GM13976 (cell line): ENCODE measurements around the gene SHH.

Source experiments
- DNase-seq: peaks from one replicate; pipeline ENCODE4 v3.0.0; 2012; ENCODE audit warnings: low spot score
- in situ Hi-C: fragments of 300-500 bp; cut with MboI; formaldehyde crosslinking; loops from one replicate; pipeline ENCODE4 v1.12.0; 2022; ENCODE audit warnings: low sequenced_read_pairs, mixed read lengths, inconsistent platforms; ENCODE audit not compliant: unreplicated experiment
- TF ChIP-seq, protein P1 (sequence below): IDR thresholded peaks from 2 replicates; pipeline ENCODE4 v1.5.1; 2012; ENCODE audit warnings: borderline replicate concordance, mild to moderate bottlenecking; ENCODE audit not compliant: insufficient read depth; ENCODE audit errors: extremely low read depth, missing control alignments, control extremely low read depth

Gene SHH

DNA sequence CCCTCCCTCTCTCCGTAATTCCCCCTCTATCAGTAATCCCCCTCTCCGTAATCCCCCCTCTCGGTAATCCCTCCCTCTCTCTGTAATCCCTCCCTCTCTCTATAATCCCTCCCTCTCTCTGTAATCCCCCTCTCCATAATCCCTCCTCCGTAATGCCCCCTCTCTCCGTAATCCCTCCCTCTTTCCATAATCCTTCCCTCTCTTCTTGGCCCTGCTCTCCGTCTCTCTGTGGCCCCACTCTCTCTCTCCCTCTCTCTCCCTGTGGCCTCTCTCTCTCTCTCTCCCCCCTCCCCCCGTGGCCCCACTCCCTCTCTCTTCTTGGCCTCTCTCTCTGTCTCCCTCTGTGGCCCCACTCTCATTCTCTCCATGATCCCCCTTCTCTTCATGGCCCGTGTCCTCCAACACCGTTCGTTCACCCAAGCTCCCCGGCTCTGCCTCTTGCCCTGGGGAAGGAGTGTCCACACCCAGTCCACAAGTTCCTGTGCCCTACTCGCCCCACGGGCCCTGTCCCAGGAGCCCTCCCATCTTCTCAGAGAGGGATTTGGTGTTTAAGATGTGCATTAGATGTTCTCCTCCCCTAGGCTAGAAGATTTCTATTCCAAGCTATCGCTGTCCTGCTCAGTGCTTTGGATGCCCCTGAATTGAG is 19.8 kb downstream of the SHH start:
- DNase-seq: no peak
- in situ Hi-C loops: no loop called here
- TF ChIP-seq, protein P1, sequence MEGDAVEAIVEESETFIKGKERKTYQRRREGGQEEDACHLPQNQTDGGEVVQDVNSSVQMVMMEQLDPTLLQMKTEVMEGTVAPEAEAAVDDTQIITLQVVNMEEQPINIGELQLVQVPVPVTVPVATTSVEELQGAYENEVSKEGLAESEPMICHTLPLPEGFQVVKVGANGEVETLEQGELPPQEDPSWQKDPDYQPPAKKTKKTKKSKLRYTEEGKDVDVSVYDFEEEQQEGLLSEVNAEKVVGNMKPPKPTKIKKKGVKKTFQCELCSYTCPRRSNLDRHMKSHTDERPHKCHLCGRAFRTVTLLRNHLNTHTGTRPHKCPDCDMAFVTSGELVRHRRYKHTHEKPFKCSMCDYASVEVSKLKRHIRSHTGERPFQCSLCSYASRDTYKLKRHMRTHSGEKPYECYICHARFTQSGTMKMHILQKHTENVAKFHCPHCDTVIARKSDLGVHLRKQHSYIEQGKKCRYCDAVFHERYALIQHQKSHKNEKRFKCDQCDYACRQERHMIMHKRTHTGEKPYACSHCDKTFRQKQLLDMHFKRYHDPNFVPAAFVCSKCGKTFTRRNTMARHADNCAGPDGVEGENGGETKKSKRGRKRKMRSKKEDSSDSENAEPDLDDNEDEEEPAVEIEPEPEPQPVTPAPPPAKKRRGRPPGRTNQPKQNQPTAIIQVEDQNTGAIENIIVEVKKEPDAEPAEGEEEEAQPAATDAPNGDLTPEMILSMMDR: no peak

DNA sequence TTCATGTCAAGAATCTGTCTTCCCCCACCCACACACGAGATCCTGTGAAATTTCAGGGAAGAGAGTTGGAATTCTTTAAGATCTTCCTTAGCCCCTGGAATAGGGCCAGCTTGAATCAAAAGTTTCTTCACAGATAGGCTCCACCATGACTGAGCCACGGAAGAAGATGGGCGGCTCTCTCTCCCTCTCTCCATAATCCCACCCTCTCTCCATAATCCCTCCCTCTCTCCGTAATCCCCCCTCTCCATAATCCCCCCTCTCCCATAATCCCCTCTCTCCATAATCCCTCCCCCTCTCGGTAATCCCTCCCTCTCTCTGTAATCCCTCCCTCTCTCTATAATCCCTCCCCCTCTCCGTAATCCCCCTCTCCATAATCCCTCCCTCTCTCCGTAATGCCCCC is 20.4 kb downstream of the SHH start:
- DNase-seq: no peak
- TF ChIP-seq, protein P1: no peak
- in situ Hi-C loops: no loop called here

DNA sequence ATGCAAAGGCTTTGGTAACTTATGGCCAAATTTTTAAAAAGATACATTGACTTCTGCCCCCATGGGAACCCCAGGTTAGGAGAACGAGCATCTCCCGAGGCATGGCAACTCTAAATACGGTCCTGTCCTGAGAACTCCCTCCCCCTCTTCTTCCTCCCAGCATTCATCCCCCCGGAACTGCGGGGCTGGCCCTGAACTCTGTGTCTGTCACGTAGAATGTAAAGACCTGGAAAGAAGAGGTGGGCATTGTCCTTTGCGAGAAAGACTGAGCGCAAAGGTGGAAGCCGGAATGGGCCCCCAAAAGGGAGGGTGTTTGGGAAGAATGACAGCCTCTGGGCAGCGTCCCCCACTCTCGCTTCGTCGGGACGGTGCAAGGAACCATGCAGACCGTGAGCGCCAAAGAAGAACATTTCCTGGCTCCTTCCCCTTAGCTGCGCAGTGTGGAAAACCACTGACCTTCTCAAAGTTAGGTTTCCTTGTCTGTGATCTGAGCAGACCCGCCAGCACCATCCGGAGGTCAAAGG is 21.0 kb downstream of the SHH start:
- TF ChIP-seq, protein P1: no peak
- DNase-seq: no peak
- in situ Hi-C loops: no loop called here

DNA sequence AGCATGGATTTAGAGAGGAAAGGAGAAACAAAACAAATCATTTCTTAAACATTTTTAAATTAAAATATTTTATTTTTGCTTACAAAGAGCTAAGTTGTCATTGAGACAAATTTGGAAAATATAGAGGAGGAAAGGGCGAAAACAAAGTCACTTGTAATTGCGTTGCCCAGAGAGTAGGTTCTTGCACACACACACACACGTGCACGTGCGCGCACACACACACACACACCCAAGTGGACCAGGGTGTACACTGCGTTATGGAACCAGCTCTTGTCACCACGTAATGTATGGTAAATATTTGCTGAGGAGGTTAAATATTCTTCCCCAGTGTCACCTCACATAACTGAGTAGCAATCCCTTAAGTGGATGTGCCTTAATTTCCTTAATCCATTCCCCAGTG is 21.6 kb downstream of the SHH start:
- no peak for DNase-seq
- in situ Hi-C loops: no loop called here
- TF ChIP-seq, protein P1: no peak

DNA sequence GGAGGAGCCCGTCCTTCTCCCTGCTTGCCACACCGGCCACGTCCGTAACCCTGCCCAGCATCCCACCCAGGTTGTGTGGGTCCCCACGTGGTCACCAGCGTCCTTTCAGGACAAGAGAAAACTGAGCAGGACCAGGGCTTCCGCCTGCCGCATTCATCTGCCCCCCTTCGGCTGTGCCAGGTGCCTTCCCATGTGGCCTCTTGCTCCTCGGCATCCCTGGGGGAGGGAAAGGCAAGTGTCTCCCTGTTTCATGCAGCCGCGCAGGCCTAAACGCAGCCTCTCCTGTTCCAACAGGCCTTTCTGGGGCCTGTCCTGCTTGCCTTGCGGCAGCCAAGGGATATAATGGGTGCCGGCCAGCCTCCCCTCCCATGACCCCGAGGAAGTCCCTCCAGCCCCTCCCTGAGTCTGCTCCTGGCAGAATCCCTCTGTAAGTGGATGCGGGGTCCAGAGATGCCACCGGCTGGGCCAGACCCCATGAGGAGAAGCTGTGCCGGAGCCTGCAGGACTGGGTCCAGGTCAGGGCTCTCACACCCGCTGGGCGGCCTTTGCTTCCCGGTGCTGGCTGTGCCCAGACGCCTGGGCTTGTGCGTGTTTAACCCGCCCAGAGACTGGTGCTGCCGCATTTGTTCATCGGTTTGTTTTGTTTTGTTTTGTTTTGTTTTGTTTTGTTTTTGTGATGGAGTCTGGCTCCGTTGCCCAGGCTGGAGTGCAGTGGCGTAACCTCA is 23.1 kb downstream of the SHH start:
- no peak for DNase-seq
- TF ChIP-seq, protein P1: no peak
- in situ Hi-C loops: no loop called here

DNA sequence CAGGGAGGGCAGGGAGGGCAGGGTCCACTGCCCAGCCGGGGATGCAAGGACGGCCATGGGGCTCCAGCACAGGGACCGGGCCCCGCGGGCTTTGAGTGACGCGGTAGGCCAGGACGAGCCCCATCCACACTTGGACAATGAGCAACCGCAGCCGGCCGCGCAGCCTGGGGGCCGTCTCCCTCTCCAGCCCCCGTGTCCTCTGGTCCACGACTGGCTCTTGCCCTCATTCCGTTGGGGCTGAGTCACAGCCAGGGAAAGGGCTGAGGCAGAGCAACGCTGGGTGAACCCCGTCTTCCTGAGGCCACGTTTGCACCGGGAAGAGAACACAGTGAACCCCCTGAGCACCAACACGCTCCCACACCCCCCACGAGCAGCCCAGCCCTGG is 23.7 kb downstream of the SHH start:
- in situ Hi-C loops: no loop called here
- DNase-seq: no peak
- TF ChIP-seq, protein P1: no peak
